ENCODE results near the gene DDX31. TPM values are rescaled to one million over a fixed set of nuclear protein-coding genes. Genes with fewer than 3 reads are reported as not detected.
"Not testable (repeated sequence)": the region's sequence is repeated elsewhere in the genome, so short reads cannot be mapped to it uniquely, and the experiment has no call there.

The DDX31 gene
- total and polyA plus RNA-seq, 7 donors: 5.5 to 12.4 (median 8.6) TPM

GRCh38 chr9:132572921-132573320 is 96.9 kb downstream of the DDX31 start:
- Histone ChIP-seq H3K27ac (no peak overlapping the region), H3K9me3 (no peaks in the 10 kb centered on the region), H3K36me3 (ENCODE audit: insufficient read depth in 1 of 2, low read depth in 1 of 2) (no peaks in the 10 kb centered on the region), H3K4me3 (no peak overlapping the region), H3K27me3 (ENCODE audit: insufficient read depth in 3 of 3, low read length in 2 of 3) (peaks cover 0 to 62% (median 8%) of the 10 kb centered on the region in 3 donors), H3K4me1 (peaks cover 4% of the 10 kb centered on the region)
- intact Hi-C loops (cut with DNase I): loop anchor here (5.0 to 10.0 kb wide), 2 partner anchors 158 to 161 kb away; partner anchors contain the start of gene CFAP77 (in 2 of the 2)
- no peak for DNase-seq
- WGBS, 3 donors: 19 to 22% (median 21%) methylated on average over 8 of the region's 8 CpGs
- no peak for ATAC-seq
- TF ChIP-seq CTCF (IDR thresholded peaks at IDR 0.05): no peak

- H3K36me3 ChIP-seq (ENCODE audit: insufficient read depth in 1 of 2, low read depth in 1 of 2): no peaks in the 10 kb centered on the region
- WGBS, 3 donors: 70 to 76% (median 76%) methylated on average over 15 of the region's 15 CpGs
- no peak for DNase-seq
- H3K27ac ChIP-seq: no peak overlapping the region
- ATAC-seq: no peak
- no peaks in the 10 kb centered on the region for H3K4me1 ChIP-seq
- peaks cover 0 to 60% (median 7%) of the 10 kb centered on the region in 3 donors for H3K27me3 ChIP-seq (ENCODE audit: insufficient read depth in 3 of 3, low read length in 2 of 3)
- H3K4me3 ChIP-seq: no peak overlapping the region
- no peak for TF ChIP-seq CTCF (IDR thresholded peaks at IDR 0.05)
- H3K9me3 ChIP-seq: no peaks in the 10 kb centered on the region
- intact Hi-C loops (cut with DNase I): loop anchor here (5.0 to 10.0 kb wide), 2 partner anchors 157 to 160 kb away; partner anchors contain the start of gene CFAP77 (in 2 of the 2)
Measured at GRCh38 chr9:132571806-132572600, 97.8 kb downstream of the DDX31 start.

- H3K4me3 ChIP-seq; H3K27ac ChIP-seq; intact Hi-C loops (cut with DNase I); H3K9me3 ChIP-seq; H3K4me1 ChIP-seq; DNase-seq; H3K36me3 ChIP-seq (ENCODE audit: insufficient read depth in 1 of 2, low read depth in 1 of 2); ATAC-seq: not testable (repeated sequence)
- 73 to 87% (median 74%) methylated on average over 2 of the region's 2 CpGs for WGBS, 3 donors
- peaks cover 0 to 32% (median 2%) of the 10 kb centered on the region in 3 donors for H3K27me3 ChIP-seq (ENCODE audit: insufficient read depth in 3 of 3, low read length in 2 of 3)
Measured at GRCh38 chr9:132568787-132569186, 101.0 kb downstream of the DDX31 start.

- no peak for ATAC-seq
- Histone ChIP-seq H3K4me3 (no peak overlapping the region), H3K27ac (no peak overlapping the region), H3K9me3 (no peaks in the 10 kb centered on the region), H3K27me3 (ENCODE audit: insufficient read depth in 3 of 3, low read length in 2 of 3) (peaks cover 0 to 12% (median 0%) of the 10 kb centered on the region in 3 donors), H3K36me3 (ENCODE audit: insufficient read depth in 1 of 2, low read depth in 1 of 2) (no peaks in the 10 kb centered on the region), H3K4me1 (peaks cover 14% of the 10 kb centered on the region)
- intact Hi-C loops (cut with DNase I): no loop called here
- no peak for TF ChIP-seq CTCF (IDR thresholded peaks at IDR 0.05)
- 74 to 75% (median 74%) methylated on average over 6 of the region's 6 CpGs for WGBS, 3 donors
- no peak for DNase-seq
Measured at GRCh38 chr9:132564526-132564925, 105.3 kb downstream of the DDX31 start.

GRCh38 chr9:132562306-132562573 is 107.5 kb downstream of the DDX31 start:
- intact Hi-C loops (cut with DNase I): no loop called here
- DNase-seq (peak in 1 of 2 donors; percentile 23), ATAC-seq (no peak)
- H3K27me3 ChIP-seq (ENCODE audit: insufficient read depth in 3 of 3, low read length in 2 of 3): peaks cover 0 to 15% (median 3%) of the 10 kb centered on the region in 3 donors
- TF ChIP-seq CTCF (IDR thresholded peaks at IDR 0.05): no peak
- 25 to 37% (median 31%) methylated on average over 4 of the region's 4 CpGs for WGBS, 3 donors
- H3K27ac ChIP-seq: no peak overlapping the region
- peaks cover 14% of the 10 kb centered on the region for H3K4me1 ChIP-seq
- no peaks in the 10 kb centered on the region for H3K9me3 ChIP-seq
- H3K36me3 ChIP-seq (ENCODE audit: insufficient read depth in 1 of 2, low read depth in 1 of 2): no peaks in the 10 kb centered on the region
- no peak overlapping the region for H3K4me3 ChIP-seq
